ENCODE measurements around the gene METTL5. TPM values are rescaled to one million over a fixed set of nuclear protein-coding genes. Genes with fewer than 3 reads are reported as not detected.

Gene METTL5
- total and polyA plus RNA-seq, 9 of the 15 experiments (the other 6 are each of a cell fraction or from before 2014, with no cell fraction given), result 149 to 471 (median 224) TPM

GRCh38 chr2:169776252-169776761 is 48.4 kb downstream of the METTL5 start (continued):
- TF ChIP-seq, protein P1, sequence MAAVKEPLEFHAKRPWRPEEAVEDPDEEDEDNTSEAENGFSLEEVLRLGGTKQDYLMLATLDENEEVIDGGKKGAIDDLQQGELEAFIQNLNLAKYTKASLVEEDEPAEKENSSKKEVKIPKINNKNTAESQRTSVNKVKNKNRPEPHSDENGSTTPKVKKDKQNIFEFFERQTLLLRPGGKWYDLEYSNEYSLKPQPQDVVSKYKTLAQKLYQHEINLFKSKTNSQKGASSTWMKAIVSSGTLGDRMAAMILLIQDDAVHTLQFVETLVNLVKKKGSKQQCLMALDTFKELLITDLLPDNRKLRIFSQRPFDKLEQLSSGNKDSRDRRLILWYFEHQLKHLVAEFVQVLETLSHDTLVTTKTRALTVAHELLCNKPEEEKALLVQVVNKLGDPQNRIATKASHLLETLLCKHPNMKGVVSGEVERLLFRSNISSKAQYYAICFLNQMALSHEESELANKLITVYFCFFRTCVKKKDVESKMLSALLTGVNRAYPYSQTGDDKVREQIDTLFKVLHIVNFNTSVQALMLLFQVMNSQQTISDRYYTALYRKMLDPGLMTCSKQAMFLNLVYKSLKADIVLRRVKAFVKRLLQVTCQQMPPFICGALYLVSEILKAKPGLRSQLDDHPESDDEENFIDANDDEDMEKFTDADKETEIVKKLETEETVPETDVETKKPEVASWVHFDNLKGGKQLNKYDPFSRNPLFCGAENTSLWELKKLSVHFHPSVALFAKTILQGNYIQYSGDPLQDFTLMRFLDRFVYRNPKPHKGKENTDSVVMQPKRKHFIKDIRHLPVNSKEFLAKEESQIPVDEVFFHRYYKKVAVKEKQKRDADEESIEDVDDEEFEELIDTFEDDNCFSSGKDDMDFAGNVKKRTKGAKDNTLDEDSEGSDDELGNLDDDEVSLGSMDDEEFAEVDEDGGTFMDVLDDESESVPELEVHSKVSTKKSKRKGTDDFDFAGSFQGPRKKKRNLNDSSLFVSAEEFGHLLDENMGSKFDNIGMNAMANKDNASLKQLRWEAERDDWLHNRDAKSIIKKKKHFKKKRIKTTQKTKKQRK (IDR thresholded peaks at IDR 0.05; ENCODE audit: borderline replicate concordance, low read depth, low read length), result no peak
- TF ChIP-seq, protein P2, sequence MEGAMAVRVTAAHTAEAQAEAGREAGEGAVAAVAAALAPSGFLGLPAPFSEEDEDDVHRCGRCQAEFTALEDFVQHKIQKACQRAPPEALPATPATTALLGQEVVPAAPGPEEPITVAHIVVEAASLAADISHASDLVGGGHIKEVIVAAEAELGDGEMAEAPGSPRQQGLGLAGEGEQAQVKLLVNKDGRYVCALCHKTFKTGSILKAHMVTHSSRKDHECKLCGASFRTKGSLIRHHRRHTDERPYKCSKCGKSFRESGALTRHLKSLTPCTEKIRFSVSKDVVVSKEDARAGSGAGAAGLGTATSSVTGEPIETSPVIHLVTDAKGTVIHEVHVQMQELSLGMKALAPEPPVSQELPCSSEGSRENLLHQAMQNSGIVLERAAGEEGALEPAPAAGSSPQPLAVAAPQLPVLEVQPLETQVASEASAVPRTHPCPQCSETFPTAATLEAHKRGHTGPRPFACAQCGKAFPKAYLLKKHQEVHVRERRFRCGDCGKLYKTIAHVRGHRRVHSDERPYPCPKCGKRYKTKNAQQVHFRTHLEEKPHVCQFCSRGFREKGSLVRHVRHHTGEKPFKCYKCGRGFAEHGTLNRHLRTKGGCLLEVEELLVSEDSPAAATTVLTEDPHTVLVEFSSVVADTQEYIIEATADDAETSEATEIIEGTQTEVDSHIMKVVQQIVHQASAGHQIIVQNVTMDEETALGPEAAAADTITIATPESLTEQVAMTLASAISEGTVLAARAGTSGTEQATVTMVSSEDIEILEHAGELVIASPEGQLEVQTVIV (CRISPR knock-in tag; IDR thresholded peaks at IDR 0.05; ENCODE audit: borderline replicate concordance), result no peak
- TF ChIP-seq FIP1L1 (IDR thresholded peaks at IDR 0.05; ENCODE audit: low read depth, low read length, poor library complexity, severe bottlenecking) (no peak), FOXJ2 (tag; IDR thresholded peaks at IDR 0.05) (no peak), NR2F6 (CRISPR knock-in tag; IDR thresholded peaks at IDR 0.05) (no peak), ELF1 (tag; IDR thresholded peaks at IDR 0.05) (no peak), ZNF583 (CRISPR knock-in tag; IDR thresholded peaks at IDR 0.05) (no peak), SRF (CRISPR knock-in tag; IDR thresholded peaks at IDR 0.05) (peak in 1 of 2 experiments; percentile 83; a peak in 2 of 4 replicates), SMAD3 (CRISPR knock-in tag; conservative IDR thresholded peaks at IDR 0.05) (no peak), SIN3B (IDR thresholded peaks at IDR 0.05; ENCODE audit: low read depth) (no peak), ASH1L (IDR thresholded peaks at IDR 0.05; ENCODE audit: borderline replicate concordance, low read depth, partially characterized antibody) (no peak)

Measured in K562 (cell line).